Hepatocyte (in vitro differentiated cells): ENCODE results near the gene NPM1.

Source experiments
- CTCF ChIP-seq: fragments of 200-600 bp; sonication (generic); IDR thresholded peaks from 2 replicates; pipeline ENCODE4 v1.5.1; 2016; ENCODE audit warnings: antibody characterized with exemption, mild to moderate bottlenecking; ENCODE audit not compliant: poor library complexity
- EZH2 ChIP-seq: fragments of 200-600 bp; sonication (generic); IDR thresholded peaks from 2 replicates; pipeline ENCODE4 v1.6.1; 2016; ENCODE audit warnings: antibody characterized with exemption, mild to moderate bottlenecking, borderline replicate concordance
- EZH2phosphoT487 ChIP-seq: fragments of 200-600 bp; sonication (generic); IDR thresholded peaks from one replicate; pipeline ENCODE4 v1.6.1; 2018; ENCODE audit warnings: antibody characterized with exemption, mild to moderate bottlenecking, low read depth, moderate library complexity; ENCODE audit not compliant: unreplicated experiment, severe bottlenecking

GRCh38 chr5:171435908-171436307 is 48.3 kb downstream of the NPM1 start:
- TF ChIP-seq CTCF (no peak), EZH2phosphoT487 (no peak), EZH2 (no peak)
